ENCODE results near the gene NHERF2. TPM values are rescaled to one million over a fixed set of nuclear protein-coding genes. Genes with fewer than 3 reads are reported as not detected.

The NHERF2 gene
- total and polyA plus RNA-seq, 2 experiments from 2014 or later: 12.0 to 16.5 TPM

GRCh38 chr16:2047330-2048115 is 20.8 kb downstream of the NHERF2 start, which contains the start of the genes NTHL1 and TSC2:
Gene NTHL1 (minus strand): TSS chr16:2047834. CDS start chr16:2047823, 11 bp downstream.
Gene TSC2 (plus strand): TSS chr16:2047985. CDS start chr16:2048616, 631 bp downstream.
- Mint-ChIP-seq H3K36me3 (ENCODE audit: low read depth) (peaks cover 7% of the 10 kb centered on the region; the same call in 2 of the 3 replicates), H3K4me1 (peaks cover 8% of the 10 kb centered on the region), H3K27ac (peak within 1 kb of the TSS; percentile 61; the same call in 1 of the 2 replicates), H3K4me3 (peak within 1 kb of the TSS; percentile 92), H3K27me3 (ENCODE audit: insufficient read depth, low read depth, poor library complexity) (peaks cover 12% of the 10 kb centered on the region), H3K9me3 (no peaks in the 10 kb centered on the region)
- no peaks in the 10 kb centered on the region for H3K27me3 ChIP-seq (ENCODE audit: insufficient read depth)
- no peaks in the 10 kb centered on the region for H3K36me3 ChIP-seq (ENCODE audit: insufficient read depth)
- peaks cover 22% of the 10 kb centered on the region for H3K79me2 ChIP-seq (replicated peaks; ENCODE audit: insufficient read depth)
- TF ChIP-seq CREB1 (CRISPR knock-in tag; IDR thresholded peaks at IDR 0.05; ENCODE audit: low read depth): peak; percentile 76
- TF ChIP-seq CTCF (conservative IDR thresholded peaks at IDR 0.05; ENCODE audit: low read depth in 2 of 2): peak in 1 of 2 experiments; percentile 16; a peak in 1 of 4 replicates
- no peak for TF ChIP-seq ZNF462 (CRISPR knock-in tag; IDR thresholded peaks at IDR 0.05)
- no peak for TF ChIP-seq EZH2 (IDR thresholded peaks at IDR 0.05; ENCODE audit: low read depth, unreplicated experiment)
- TF ChIP-seq POLR2AphosphoS5 (IDR thresholded peaks at IDR 0.05; ENCODE audit: low read depth): peak; percentile 79
- TF ChIP-seq STAT1 (IDR thresholded peaks at IDR 0.05; ENCODE audit: unreplicated experiment): no peak
- peak; percentile 99 for TF ChIP-seq ETS1 (IDR thresholded peaks at IDR 0.05)
- H3K27ac ChIP-seq (ENCODE audit: low read depth): no peak within 1 kb of the TSS
- H3F3A ChIP-seq (replicated peaks; ENCODE audit: low read depth): 0 out of 2 replicates have a peak, but pooled peaks cover 5% of the 10 kb centered on the region
- H3K4me1 ChIP-seq (ENCODE audit: insufficient read depth): peaks cover 10% of the 10 kb centered on the region; the same call in 1 of the 2 replicates
- no peaks in the 10 kb centered on the region for H4K20me1 ChIP-seq (replicated peaks; ENCODE audit: insufficient read depth)
- peak within 1 kb of the TSS; percentile 97 for H2AFZ ChIP-seq
- ATAC-seq (peak; percentile 92), DNase-seq (ENCODE audit: low spot score) (peak; percentile 98)
- H3K9me2 ChIP-seq (ENCODE audit: insufficient read depth): no peaks in the 10 kb centered on the region
- peak within 1 kb of the TSS; percentile 99 for H3K4me2 ChIP-seq
- peak within 1 kb of the TSS; percentile 97 for H3K4me3 ChIP-seq
